NCI-H69 (cell line): ENCODE data around the gene GPR27.

Experiments
- DNase-seq: peaks from one replicate; lab custom pipeline; 2025; lab: John Stamatoyannopoulos, UW

GPR27 gene

DNA sequence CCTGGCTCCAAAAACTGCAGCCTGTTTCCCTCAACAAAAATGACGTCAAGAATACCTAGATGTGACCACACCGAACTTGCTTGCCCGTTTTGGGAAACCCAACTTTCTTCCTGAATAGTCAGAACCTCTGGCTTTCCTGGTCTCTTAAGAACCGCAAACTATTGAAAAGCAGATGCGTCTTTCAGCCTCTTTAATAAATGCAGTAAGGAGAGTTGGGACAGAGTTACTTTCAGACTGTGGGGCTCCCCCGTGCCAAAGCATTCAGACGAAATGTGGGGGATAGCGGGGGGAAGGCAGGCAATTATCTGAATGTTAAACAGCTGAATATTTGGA is 32.5 kb downstream of the GPR27 start:
- DNase-seq = no peak

DNA sequence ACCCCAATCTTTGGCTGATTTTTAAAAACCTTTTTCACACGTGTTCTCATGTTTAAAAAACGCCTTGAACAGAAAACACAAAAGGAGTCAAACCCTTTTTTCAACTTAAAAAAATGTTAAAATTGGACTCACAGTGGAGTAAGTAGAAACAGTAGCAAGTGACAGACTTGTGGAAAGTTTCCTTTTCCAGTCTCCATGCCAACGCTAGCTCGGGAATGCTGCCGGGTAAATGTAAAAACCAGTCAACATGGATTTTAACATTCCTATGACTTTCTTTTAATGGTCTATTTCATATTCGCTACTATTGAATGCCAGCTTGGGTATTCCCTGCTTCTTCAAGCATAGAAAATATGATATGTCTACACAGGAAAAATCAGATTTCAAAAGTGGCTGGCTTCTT is 32.9 kb downstream of the GPR27 start:
- no peak for DNase-seq

DNA sequence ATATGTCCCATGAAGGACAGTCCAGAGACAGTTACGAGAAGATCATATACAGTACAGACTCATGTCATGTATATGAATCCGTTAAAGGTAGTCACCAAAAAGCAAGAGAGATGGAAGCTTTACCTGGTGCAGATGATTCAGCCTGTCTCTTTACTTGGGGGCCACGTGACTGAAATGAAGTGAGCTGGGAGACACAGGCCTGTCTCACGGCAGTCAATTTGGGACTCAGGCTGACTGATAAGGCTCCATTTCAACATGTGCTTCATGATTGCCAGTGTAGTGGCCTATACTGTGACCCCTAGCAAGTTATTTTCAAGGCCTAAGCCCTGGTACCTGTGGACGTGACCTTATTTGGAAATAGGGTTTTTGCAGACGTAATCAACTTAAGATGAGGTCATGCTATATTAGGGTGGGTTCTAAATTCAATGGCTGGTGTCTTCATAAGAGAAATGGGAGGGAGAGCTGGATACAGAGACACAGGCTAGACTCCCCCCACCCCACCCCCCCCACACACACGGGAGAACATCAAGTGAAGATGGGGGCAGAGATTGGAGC is 34.3 kb downstream of the GPR27 start:
- DNase-seq = no peak

DNA sequence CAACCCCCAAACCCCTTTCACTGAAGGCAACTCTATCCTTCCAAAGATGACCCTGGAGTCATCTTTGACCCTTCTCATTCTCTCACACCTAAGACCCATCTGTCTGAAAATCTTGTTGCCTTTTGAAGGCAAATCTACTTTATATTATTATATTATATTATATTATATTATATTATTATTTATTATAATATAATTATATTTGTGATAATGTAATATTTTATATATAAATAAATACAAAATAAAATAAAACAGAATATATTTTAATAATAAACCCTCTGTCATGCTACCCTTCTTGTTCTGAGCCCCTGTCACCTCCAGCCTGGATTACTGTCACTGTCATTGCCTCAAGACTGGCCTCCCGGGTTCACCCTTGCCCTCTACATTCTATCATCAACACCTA is 36.3 kb downstream of the GPR27 start:
- DNase-seq = no peak

DNA sequence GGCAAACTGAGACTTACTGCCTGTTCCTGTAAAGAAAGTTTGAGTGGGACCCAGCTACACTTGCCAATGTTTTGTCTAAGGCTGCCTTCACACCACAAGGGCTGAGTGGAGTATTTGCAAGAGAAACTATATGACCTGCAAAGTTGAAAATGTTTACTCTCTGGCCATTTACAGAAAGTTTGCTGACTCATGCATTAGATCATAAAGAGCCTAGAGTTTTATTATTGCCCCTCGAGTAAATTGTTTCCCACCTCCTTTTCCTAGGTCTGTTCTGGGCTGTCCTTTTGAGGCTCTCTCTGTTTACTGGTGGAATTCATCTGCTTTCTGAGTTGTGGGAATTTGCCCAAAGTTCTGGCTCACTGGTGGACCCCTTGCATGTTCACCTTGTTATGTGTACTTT is 38.0 kb downstream of the GPR27 start:
- no peak for DNase-seq

DNA sequence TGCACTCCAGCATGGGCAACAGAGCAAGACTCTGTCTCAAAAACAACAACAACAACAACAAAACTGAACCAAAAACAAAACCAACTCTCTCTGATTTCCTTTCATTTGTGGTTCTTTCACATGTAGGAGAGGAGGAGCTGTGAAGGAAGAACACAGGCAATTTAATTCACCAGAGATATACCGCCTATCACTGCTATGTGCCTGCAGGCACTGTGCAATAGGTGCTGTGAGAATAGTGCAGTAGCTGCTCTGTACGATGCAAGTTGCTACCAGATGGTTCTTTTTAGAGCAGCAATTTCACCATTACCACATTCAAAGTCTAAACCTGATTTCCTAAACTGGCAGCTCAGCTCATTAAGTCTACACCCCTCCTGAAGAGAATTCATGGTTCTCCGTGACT is 42.6 kb downstream of the GPR27 start:
- DNase-seq = no peak

DNA sequence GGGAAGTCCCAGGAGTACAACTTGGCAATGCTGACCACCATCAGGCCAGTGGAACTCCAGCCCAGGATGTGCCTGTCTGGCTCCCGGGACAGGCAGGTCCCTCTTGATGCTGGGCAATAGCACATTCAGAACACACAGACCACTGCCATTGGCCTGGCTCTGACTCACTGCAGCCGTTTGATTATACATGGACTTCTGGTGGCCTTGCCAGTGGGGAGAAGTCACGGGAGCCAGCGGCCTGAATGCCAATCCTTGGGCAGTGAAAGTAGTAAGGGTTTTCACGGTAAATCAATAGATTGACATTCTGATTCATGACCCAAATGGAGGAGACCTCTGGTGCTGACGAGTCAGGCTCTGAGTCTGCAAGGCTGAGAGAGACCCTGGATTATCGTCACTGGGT is 43.8 kb downstream of the GPR27 start:
- no peak for DNase-seq

DNA sequence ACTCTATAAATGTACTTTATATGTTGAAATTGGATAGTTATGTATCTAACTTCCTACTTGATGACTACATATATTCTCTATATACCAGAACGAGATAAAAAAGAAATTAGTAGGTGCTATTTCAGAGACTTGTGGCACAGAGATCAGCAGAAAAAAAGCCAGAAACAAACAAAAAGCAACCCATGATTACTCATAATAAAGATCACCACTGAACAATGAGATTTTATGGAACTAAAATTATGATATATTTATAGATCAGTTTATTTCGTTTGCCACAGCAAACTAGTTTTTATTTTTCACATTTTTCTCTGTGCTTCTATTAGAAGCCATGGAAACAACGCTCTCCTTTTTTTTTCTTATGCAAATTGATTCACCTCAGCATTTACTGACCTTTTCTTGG is 46.4 kb downstream of the GPR27 start:
- DNase-seq = no peak

DNA sequence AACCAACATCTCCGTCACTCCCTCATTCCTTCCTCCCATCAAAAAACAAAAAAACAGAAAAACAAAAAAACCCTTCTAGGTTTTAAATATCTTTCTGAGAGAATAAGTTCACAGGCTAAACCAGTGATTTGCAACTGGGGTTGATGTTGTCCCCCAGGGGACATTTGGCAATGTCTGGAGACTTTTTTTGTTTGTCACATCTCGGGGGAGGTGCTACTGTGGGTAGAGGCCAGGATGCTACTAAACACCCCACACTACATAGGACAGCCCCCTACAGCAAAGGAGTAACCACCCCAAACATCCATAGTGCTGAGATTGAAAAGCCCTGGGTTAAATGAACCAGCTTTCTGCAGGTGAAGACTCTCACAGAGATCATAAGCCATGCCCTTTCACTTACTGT is 48.3 kb downstream of the GPR27 start:
- DNase-seq = no peak

DNA sequence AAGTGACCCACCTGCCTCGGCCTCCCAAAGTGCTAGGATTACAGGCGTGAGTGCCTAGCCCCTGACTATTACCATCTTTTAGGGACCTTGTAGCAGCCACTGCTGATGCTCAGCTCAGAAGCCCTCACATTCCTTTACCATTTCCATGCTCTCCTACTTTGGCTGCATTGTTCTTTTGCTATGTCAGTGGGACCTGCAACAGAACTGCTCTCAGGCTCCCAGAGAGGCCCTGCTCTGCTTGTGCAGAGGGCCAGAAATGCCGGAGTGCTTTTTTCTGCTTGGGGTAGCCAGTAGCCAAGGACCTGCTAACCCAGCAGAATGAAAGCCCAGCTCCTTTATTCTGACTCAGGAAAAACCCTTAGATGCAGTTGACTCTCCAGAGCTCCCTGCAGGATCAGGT is 49.6 kb downstream of the GPR27 start:
- DNase-seq = no peak

DNA sequence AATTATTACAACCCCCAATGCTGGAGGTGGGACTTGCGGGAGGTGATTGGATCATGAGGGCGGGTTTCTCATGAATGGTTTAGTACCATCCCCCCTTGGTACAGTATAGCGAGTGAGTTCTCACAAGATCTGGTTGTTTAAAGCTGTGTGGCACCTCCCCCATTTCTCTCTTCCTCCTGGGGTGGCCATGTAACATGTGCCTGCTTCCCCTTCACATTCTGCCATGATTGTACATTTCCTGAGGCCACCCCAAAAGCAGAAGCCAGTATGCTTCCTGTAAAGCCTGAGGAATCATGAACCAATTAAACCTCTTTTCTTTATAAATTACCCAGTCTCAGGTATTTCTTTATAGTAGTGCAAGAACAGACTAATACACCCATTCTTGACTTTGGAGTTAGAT is 51.5 kb downstream of the GPR27 start:
- DNase-seq = no peak

DNA sequence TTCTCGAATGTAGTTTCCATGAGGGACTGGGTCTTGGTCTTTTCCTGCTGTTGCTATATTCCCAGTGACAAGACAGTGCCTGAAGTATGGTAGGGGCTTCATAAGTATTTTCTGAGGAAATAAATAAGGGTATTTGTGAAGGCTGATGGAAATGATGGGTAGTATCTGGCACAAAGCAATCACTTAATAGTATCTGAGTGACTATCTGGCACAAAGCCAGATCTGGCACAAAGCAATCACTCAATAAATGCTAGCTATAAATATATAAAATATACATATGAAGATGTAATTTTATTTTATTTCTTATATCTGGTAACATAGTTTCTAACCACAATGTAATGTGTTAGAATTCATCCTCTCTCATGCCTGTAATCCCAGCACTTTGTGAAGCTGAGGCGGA is 52.0 kb downstream of the GPR27 start:
- no peak for DNase-seq
